Subcutaneous abdominal adipose tissue (tissue), 5 donors: ENCODE results near the gene HLA-DQB1.

Experiments
- H3K27ac ChIP-seq: one replicate; pipeline ENCODE4 v1.7.0; 2013; ENCODE audit warnings: low read depth, mild to moderate bottlenecking, inconsistent platforms, low read length, moderate library complexity
- H3K27me3 ChIP-seq, 5 donors: one replicate each; pipeline ENCODE4 v1.7.0; 2013; ENCODE audit warnings: low read length in 5 of 5, inconsistent platforms in 1 of 5; ENCODE audit not compliant: control insufficient read depth in 5 of 5, insufficient read depth in 4 of 5
- H3K36me3 ChIP-seq, 5 donors: one replicate each; pipeline ENCODE4 v1.7.0; 2013; ENCODE audit warnings: low read length in 5 of 5; ENCODE audit not compliant: control insufficient read depth in 5 of 5, insufficient read depth in 5 of 5
- H3K4me1 ChIP-seq, 5 donors: one replicate each; pipeline ENCODE4 v1.7.0; 2013; ENCODE audit warnings: low read length in 5 of 5, mild to moderate bottlenecking in 3 of 5, moderate library complexity in 1 of 5; ENCODE audit not compliant: control insufficient read depth in 5 of 5, insufficient read depth in 5 of 5
- H3K4me3 ChIP-seq, 5 donors: one replicate each; pipeline ENCODE4 v1.7.0; 2013; ENCODE audit warnings: low read length in 5 of 5, low read depth in 1 of 5
- H3K9ac ChIP-seq, 5 donors: one replicate each; pipeline ENCODE4 v1.7.0; 2013; ENCODE audit warnings: low read length in 5 of 5, mild to moderate bottlenecking in 4 of 5, moderate library complexity in 3 of 5
- H3K9me3 ChIP-seq, 5 donors: one replicate each; pipeline ENCODE4 v1.7.0; 2013; ENCODE audit warnings: low read length in 5 of 5; ENCODE audit not compliant: control insufficient read depth in 5 of 5
- donor health status: healthy.
- donor health status: healthy.
- donor health status: healthy.
- donor health status: healthy.
- donor health status: healthy.

The HLA-DQB1 gene

GRCh38 chr6:32615885-32616532 lies 50.4 kb downstream of the HLA-DQB1 start:
- Histone ChIP-seq H3K4me3 (no peak overlapping the region), H3K36me3 (no peaks in the 10 kb centered on the region), H3K4me1 (no peaks in the 10 kb centered on the region), H3K27me3 (no peaks in the 10 kb centered on the region), H3K27ac (no peak overlapping the region), H3K9me3 (peaks cover 0 to 4% (median 0%) of the 10 kb centered on the region in 5 donors), H3K9ac (no peak overlapping the region)

- no peak overlapping the region for H3K9ac ChIP-seq
- no peak overlapping the region for H3K4me3 ChIP-seq
- no peaks in the 10 kb centered on the region for H3K36me3 ChIP-seq
- H3K27ac ChIP-seq, result no peak overlapping the region
- H3K4me1 ChIP-seq, result peaks cover 0 to 2% (median 0%) of the 10 kb centered on the region in 5 donors
- H3K9me3 ChIP-seq, result peaks cover 0 to 4% (median 0%) of the 10 kb centered on the region in 5 donors
- H3K27me3 ChIP-seq, result no peaks in the 10 kb centered on the region
Measured at GRCh38 chr6:32614366-32615081, 51.9 kb downstream of the HLA-DQB1 start.

GRCh38 chr6:32613475-32613874 lies 53.0 kb downstream of the HLA-DQB1 start:
- Histone ChIP-seq H3K27me3 (no peaks in the 10 kb centered on the region), H3K4me3 (no peak overlapping the region), H3K4me1 (peaks cover 0 to 5% (median 0%) of the 10 kb centered on the region in 5 donors), H3K9ac (no peak overlapping the region), H3K27ac (no peak overlapping the region), H3K36me3 (no peaks in the 10 kb centered on the region), H3K9me3 (peaks cover 0 to 4% (median 0%) of the 10 kb centered on the region in 5 donors)

- Histone ChIP-seq H3K36me3 (no peaks in the 10 kb centered on the region), H3K27me3 (no peaks in the 10 kb centered on the region), H3K4me3 (no peak overlapping the region), H3K27ac (no peak overlapping the region), H3K9me3 (no peaks in the 10 kb centered on the region), H3K9ac (no peak overlapping the region), H3K4me1 (peaks cover 0 to 10% (median 0%) of the 10 kb centered on the region in 5 donors)
Measured at GRCh38 chr6:32610682-32611296, 55.7 kb downstream of the HLA-DQB1 start.

- Histone ChIP-seq H3K9ac (no peak overlapping the region), H3K9me3 (no peaks in the 10 kb centered on the region), H3K4me3 (peak overlapping the region in 2 of 5 donors; percentile 10 to 18), H3K36me3 (no peaks in the 10 kb centered on the region), H3K4me1 (peaks cover 0 to 10% (median 0%) of the 10 kb centered on the region in 5 donors), H3K27me3 (no peaks in the 10 kb centered on the region), H3K27ac (peak overlapping the region; percentile 52)
Measured at GRCh38 chr6:32609731-32610640, 56.5 kb downstream of the HLA-DQB1 start.
